Embryonic facial prominence (tissue), 1 donor: Measurements from ENCODE around the gene WDR89.
A peak's percentile ranks its signal among the peaks of the same experiment; 100 is the strongest.
"Not testable (repeated sequence)": the region's sequence is repeated elsewhere in the genome, so short reads cannot be mapped to it uniquely, and the experiment has no call there.

ENCODE experiments used
- DNase-seq: peaks from one replicate; pipeline ENCODE4 v3.0.0-alpha.2; 2016; ENCODE audit errors: extremely low spot score

Gene WDR89, protein sequence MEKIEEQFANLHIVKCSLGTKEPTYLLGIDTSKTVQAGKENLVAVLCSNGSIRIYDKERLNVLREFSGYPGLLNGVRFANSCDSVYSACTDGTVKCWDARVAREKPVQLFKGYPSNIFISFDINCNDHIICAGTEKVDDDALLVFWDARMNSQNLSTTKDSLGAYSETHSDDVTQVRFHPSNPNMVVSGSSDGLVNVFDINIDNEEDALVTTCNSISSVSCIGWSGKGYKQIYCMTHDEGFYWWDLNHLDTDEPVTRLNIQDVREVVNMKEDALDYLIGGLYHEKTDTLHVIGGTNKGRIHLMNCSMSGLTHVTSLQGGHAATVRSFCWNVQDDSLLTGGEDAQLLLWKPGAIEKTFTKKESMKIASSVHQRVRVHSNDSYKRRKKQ

GRCh38 chr14:63641473-63642228 is at the start of gene WDR89:
TSS of gene WDR89 (minus strand) at chr14:63641871. CDS start at chr14:63599942, 41,929 bp downstream.
- peak; percentile 99 for DNase-seq

GRCh38 chr14:63689132-63689531 is 47.5 kb upstream of the WDR89 start:
- DNase-seq = no peak

DNA sequence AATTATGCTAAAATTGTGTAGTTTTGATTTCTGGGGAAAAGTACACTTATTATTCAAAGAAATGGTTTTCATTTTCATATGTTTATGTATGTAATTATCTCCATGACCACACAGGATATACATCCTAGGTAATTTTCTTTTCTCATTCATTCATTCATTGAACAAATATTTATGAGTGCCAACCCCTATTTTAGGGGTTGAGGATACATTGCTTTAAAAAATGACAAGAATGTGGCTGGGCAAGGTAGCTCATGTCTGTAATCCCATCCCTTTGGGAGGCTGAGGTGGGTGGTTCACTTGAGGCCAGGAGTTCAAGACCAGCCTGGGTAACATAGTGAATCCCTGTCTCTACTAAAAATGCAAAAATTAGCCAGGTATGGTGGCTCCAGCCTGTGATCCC is 45.3 kb upstream of the WDR89 start:
- no peak for DNase-seq

DNA sequence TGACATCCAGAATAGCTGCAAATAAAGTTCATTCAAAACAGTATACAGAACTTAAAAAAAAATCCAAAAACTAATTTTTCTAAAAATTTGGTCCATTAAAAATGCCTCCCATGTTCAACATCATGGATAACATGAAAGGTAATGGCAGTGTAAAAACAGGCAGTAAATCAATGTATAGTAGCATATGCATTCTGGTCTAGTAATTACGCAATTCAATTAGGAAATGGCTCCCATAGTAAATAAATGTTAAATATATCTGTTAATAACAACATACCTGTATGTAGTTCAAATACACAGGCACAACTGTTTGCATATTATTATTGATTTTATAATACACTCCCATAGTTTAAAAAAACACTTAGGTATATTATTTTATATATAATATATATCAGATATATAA is 43.7 kb upstream of the WDR89 start:
- DNase-seq = no peak

DNA sequence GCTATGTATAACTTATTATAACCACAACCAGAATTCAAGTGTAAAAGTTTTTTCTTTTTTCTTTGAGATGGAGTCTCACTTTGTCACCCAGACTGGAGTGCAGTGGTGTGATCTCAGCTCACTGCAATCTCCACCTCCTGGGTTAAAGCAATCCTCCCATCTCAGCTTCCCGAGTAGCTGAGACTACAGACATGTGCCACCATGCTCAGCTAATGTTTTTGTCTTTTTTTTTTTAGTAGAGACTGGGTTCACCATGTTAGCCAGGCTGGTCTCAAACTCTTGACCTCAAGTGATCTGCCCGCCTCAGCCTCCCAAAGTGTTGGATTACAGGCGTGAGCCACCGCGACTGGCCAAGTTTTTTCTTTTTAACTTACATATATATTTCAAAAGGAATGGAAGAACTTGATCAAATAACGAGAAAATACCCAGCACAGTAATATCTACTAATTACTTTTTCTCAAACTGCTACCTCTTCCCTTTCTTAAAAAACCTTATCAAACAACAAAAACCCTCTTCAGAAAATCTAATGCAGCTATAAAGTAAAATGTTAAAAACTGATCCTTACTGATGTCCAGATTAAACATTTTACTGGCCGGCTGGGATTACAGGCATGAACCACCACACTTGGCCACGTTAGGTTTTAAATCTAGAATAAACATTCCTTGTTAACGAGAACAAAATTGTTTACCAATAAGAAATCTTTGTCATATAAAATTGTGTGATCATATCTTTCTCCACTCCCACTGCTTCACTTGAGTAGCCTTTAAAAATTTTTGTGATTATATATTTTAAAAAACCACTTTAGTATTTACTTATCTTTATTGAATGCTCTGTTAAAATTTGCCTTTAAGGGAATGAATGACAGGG is 41.3 kb upstream of the WDR89 start:
- no peak for DNase-seq

GRCh38 chr14:63678536-63678935 is 36.9 kb upstream of the WDR89 start:
- no peak for DNase-seq

DNA sequence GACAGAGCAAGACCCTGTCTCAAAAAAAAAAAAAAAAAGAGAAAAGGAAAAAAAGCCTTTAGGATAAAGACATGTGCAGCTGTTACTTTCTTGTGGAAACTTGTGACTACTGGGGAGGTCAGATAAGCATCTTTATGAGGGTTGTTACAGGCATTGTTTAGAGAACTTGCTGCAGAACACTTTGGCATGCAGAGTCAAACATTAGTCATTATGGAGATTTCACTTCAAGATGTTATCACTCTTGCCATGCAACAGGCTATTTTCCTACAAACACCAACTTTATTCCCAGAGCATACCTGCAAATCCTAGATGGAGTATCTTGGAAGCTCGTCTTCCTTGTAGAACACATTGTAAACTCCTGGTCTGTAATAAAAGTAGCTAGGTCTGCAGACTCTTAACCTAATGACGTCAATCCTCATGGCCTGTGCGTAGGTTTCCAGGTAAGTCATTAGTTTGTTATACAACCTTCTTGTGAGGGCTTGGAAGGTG is 36.3 kb upstream of the WDR89 start:
- no peak for DNase-seq

- DNase-seq = no peak
Observed at GRCh38 chr14:63676615-63677014, 34.9 kb upstream of the WDR89 start.

GRCh38 chr14:63673886-63674497 is 32.3 kb upstream of the WDR89 start:
- DNase-seq = no peak

- DNase-seq = no peak
Observed at GRCh38 chr14:63673255-63673654, 31.6 kb upstream of the WDR89 start.

DNA sequence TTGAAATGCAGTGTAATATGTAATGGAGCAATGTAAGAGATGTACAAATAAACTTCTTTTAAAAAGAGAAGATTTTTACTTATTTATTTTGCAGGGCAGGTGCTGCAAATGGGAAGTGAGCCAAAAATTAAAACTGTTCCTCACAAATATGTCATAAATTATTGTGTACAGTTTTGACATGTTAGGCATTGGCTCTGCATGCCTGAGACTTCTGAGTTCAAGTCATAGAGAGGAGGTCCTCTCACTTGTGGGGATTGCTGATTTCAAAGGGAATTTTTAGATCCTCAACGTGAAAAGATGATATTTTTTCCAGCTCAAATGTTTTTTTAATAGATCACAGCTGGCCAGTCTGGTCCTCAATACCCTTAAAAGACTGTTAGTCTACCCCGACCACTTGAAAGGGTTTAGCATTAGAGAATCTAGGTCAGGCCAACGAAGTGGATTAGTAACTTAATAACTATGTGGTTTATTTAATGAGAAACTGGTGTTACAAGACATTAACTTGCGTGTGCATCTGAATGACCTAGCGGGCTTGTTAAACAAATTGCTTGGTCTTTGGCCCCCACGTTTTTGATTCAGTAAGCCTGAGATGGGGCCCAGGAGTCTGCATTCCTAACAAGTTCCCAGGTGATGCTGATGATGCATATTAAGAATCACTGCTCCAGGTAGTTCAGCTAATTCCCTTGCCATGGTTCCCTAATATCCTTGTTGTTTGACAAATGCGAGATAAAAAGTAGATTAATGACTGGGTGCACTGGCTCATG is 30.9 kb upstream of the WDR89 start:
- DNase-seq = no peak

DNA sequence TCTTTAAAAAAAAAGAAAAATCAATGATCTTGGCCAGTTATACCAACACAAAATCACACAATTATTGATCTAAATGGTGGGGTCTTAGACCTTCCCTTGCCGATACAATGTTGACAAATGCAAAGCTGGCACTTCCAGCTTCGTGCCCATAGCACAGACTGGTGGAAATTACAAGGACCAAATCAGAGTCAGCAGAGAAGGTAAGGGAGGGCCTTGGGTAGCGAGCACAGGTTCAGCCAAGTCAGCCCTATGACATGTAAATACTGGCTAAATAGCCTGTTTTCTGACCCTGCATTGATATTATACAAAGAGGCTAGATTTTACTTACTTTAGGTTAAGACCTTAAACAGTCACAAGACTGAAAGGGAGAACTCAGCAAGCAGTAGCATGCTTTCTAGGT is 30.3 kb upstream of the WDR89 start:
- DNase-seq = no peak

DNA sequence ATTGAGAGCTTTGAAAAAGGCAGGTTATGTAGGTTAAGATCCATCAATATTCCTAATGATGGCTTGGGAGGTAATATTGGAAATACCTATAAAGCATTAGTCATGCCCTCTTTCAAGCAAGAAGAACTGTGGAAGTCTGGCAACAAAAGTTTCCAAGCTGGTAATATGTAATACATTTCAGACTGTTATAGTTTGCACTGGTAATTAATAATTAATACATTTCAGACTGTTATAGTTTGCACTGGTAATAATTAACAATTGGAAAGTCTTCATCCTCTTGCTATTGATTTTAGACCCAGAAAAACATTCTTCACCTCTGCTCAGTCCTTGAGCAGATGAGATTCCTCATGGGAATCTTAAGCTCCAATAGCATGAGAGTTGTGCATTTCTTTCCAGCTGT is 29.0 kb upstream of the WDR89 start:
- no peak for DNase-seq

GRCh38 chr14:63666335-63666734 is 24.7 kb upstream of the WDR89 start:
- DNase-seq = no peak

DNA sequence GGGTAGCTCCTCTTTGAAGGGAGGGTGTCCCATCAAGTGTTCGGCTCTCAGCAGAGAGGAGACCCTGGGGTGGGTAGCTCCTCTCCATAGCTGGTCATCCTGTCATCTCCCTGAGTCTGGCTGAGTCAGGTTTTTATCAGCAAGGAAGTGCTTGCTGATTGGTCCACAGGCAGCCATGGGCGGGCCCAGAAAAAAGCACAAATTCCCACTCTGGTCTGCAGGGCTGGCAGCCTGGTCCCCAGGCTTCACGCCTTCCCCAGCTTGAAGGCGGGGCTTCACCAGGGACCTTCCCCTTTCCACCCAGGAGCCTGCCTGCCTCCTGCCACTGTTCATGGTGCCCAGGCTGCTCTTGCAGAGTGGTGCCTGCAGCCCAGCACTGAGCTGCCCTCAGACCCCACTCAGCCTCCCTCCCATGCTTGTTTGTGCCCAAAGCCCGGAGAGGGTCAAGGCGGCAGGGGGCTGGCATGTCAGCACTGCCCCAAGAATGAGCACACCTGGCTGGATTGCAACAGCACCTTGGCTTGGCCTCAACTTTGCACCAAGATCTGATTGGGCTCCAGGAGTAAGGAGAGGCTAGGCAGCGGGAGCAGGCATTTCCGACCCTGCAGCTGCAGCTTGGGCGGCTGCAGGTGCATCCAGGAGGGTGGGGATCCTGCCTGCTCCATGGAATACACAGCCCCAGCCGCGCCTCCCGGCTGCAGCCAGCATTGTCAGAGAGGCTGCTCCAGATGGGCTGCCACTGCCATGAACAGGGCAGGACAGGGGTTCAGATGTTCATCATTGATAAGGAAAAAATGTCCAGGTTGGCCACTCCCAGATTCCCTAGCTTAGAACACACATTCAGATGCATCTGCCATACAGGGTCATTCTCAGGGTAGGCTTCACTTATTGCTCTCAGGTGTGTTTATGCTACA is 22.0 kb upstream of the WDR89 start:
- no peak for DNase-seq

DNA sequence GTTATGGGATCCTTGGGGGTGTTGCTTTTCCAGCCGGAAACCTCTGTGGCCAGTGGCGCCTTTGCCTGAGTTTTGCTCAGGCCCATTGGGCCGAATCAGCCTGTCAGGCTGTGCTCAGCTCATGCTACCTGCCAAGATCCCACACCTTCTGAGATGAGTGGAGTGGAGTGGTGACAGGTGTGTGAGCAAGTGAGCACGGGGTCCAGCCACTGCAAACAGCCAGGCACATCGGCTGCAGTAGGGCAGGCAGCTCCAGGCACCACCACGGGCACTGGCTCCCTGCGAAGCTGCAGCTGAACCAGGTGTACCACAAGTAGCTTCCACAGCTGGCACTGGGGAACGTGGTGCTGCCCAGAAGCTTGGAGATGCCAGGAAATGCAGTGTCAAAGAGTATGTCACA is 21.1 kb upstream of the WDR89 start:
- no peak for DNase-seq

DNA sequence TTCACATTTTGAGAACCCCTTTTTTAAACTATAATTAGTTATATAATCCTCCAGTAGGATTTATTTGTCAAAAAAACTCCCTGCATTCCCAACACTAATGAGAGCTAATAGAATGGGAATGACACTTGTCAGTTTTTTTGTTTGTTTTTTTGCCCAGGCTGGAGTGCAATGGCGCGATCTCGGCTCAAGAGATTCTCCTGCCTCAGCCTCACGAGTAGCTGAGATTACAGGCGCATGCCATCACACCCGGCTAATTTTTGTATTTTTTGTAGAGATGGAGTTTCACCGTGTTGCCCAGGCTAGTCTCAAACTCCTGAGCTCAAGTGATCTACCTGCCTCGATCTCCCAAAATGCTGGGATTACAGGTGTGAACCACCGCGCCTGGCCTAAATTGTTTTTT is 20.2 kb upstream of the WDR89 start:
- DNase-seq = not testable (repeated sequence)

GRCh38 chr14:63659726-63660125 is 18.1 kb upstream of the WDR89 start:
- DNase-seq = no peak

DNA sequence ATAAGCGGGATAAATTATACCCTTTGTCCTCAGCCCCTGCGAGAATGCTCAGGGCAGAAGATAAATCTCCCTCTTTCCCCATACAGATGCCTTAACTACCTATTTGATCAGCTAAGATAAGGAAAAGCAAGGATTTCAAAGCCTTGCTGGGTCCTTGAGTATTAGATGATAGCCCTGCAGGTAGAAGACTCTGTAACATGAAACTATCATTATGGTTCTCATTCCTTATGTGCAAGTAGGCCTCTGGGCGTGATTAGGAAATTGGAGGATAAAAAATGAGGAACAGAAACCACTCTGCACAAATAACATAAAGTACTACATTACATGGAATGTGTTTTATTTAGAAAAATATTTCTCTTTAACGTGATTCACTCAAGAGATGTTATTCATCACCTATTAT is 14.5 kb upstream of the WDR89 start:
- DNase-seq = no peak

DNA sequence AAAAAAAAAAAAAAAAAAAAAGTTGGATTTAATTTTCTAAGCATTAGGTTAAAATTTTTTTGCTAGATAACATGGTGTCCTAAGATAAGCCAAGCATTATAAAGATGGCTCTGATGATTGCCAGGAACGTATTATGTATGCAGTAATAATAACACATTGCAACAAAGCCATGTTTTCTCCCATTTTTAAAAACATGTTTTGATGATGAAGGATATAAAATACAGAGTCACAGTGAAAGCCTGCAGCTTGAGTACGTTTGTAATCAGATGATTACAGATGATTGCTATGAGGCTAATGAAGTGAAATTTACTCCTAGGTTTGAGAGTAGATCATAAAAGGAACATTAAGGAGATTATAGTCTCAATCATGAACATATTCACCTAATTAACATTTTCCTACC is 13.3 kb upstream of the WDR89 start:
- no peak for DNase-seq
